GM18873 (cell line): ENCODE results near the gene E4F1.
A peak's percentile ranks its signal among the peaks of the same experiment; 100 is the strongest.

ENCODE experiments used
- ATAC-seq: cut with Tn5 transposase; IDR thresholded peaks from one replicate; pipeline ENCODE4 v1.9.1; 2021; ENCODE audit warnings: mild to moderate bottlenecking, moderate library complexity, moderate number of reproducible peaks; ENCODE audit not compliant: unreplicated experiment, low FRiP score

The E4F1 gene

GRCh38 chr16:2223221-2223941, at the start of gene E4F1:
TSS of gene E4F1 (plus strand) at chr16:2223591. CDS start at chr16:2223614, 23 bp downstream.
- ATAC-seq = peak; percentile 87

DNA sequence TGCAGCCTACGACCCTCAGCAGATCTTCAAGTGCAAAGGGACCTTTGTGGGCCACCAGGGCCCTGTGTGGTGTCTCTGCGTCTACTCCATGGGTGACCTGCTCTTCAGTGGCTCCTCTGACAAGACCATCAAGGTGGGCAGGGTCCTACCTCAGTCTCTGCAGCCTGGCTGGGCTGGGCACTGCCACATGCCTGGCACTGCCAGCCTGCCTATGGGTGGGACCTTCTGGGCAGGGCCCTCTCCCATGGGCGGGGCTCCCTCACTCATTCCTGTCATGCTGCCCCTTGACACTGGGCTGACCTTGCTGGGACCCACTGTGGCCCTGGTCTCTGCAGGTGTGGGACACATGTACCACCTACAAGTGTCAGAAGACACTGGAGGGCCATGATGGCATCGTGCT, 49.5 kb upstream of the E4F1 start:
- ATAC-seq = no peak

DNA sequence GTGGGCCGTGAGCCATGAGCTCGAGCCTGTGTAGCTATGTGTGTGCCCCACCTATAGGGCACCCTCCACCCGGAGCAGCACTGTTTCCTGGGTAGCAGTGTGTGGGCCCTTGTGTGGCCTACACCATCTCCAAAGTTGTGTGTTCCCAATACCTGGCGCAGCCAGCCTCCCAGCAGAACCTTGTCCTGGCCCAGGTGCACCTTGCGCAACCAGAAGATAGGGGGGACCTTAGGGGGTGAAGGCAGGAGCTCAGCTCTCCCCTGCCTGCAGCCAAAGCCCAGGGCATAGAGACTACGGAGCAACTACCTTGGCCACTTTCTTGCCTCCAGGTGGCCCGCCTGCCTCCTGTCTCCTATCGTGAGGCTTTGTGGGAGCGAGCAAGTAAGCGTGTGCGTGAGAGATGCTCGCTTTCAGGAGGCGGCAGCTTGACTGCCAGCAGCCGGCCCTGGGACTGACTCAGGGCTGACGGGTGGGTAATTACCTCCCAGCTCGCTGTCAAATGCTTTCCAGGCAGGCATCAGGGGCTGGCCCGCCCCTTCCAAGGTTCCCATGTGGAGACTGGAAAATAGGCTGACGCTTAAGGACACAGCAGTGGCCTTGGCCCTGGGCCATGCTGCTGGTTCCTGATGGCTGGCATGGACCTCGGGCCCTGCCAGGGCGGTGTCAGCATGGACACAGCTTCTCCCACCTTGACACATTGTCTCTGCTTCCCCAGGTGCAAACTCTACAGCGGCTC, 48.8 kb upstream of the E4F1 start:
- ATAC-seq = no peak

DNA sequence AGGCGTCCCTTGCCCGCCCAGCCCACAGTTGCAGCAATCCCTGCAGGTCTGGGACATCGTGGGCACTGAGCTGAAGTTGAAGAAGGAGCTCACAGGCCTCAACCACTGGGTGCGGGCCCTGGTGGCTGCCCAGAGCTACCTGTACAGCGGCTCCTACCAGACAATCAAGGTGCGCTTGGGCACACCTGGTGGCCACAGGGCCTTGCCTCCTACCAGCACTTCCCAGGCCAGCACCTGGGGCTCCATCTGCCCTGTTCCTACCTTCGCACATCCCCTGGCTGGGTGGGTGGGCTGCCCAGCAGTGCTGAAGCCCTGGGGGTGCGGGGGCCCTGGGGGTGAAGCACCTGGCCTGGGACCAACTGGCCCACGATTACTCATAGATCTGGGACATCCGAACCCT, 47.9 kb upstream of the E4F1 start:
- ATAC-seq = no peak

- no peak for ATAC-seq
Measured at GRCh38 chr16:2176047-2176446, 47.3 kb upstream of the E4F1 start.

- ATAC-seq = no peak
Measured at GRCh38 chr16:2177101-2177500, 46.3 kb upstream of the E4F1 start.

DNA sequence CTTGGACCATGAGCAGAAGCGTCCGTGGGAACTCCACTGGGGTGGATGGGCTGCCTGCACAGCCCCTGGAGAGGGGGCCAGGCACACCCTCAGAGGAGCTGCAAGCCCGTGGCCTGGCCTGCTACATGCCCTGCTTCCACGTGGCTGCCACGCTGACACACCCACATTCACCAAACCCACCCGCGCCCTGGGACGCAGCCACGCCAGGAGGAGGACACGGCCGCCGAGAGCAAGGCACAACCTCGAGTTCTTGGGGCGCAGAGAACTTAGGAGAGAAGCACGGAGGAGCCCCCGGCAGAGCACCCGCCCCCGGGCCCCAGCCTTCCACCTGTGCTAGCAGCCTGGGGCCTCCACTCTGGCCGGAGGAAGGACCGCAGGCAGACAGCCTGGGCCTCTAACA, 45.8 kb upstream of the E4F1 start:
- ATAC-seq = no peak

GRCh38 chr16:2178321-2179106, 44.9 kb upstream of the E4F1 start:
- no peak for ATAC-seq

DNA sequence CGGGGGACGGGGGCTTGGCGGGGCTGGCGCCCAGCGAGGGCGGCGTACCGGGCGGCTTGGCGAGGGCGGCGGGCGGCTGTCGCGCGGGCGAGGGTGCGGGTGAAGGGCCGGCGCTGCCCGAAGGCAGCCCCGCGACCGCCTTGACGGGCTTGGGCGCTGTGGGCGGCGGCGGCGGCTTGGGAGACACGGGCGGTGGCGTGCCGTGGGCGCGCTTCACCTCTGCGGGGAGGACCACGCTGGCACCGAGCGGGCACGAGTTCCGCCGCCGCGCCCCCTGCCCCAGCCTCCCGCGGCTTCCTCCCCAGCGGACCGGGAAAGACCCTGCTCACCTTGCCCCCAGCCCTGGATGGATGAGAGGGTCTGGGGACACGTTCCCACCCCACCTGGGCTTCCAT, 44.3 kb upstream of the E4F1 start:
- ATAC-seq = no peak

DNA sequence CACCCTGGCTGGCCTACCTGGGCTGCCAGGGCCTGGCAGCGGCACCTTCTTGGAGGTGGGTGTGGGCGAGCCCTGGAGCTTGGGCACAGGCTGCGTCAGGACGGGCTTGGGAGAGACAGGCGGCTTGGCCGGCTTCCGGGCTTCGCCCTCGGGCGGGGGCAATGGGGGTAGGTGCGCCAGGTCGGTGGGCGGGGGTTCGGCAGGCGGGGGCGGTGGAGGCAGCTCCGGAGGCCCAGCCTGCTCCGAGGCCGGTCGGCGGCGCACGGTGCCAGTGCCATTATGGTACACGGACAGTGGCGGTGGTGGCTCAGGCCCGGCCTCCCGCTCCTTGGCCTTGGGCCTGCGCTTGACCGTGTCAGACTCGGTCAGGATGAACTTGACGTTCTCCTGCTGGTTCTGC, 43.8 kb upstream of the E4F1 start:
- ATAC-seq = no peak

DNA sequence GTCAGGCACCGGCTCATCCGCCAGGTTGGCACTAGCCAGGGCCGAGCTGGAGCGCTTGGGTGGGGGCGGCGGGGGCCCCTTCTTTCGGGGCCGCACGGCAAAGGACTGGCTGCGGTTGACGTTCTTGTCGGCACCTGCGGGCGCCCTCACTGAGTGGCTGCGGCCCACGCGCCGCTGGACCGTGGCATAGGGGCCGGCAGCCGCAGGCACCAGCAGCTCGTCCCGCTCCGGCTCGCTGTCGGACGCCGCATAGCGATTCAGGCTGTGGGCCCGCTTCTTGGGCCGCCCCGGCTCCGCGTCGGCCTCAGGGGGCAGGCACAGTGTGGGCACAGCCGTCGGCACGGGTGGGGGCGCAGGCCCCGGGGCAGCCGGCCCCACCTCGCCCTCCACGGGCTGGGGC, 42.9 kb upstream of the E4F1 start:
- ATAC-seq = no peak

DNA sequence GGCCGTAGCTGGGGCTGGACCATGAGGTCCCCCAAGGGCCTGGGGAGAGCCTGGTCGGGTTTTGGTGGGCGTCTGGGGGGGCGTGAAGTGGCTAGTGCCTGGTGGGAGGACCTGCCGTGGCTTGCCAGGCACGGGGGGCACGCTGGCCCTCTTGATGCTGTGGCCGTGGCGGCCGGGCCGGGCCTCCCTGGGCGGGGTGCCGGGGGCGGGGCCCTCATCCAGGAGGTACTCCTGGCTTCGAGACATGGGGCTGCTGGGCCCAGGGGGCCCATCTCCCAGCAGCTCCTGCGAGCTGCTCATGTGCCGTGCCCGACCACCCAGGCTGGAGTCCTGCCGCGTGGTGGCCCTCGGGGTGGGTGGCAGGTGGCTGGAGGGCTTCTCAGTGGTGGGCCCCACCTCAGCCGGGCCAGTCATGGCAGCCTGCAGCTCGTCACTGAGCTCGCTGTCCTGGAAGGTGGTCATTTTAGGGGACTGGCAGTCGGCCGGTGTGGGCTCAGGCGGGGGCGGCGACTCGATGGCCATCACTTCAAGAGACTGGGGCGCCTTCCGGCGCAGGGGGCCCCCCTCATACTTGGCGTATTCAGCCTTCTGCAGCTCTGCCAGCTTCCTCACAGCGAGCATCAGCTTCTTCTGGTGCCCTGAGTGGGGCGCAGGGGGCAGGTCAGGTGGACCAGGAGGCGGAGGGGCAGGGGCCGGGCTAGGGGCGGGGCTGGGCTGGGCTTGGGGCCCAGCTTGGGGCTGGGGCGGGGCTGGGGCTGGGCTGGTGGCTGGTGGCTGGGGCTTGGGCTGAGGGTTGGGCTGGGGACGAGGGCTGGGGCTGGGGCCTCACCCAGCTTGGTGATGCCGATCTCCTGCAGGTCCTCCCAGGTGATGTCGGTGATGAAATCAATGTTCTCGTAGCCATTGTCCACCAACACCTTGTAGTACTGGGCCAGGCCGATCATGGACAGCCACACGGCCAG, 42.1 kb upstream of the E4F1 start:
- no peak for ATAC-seq

DNA sequence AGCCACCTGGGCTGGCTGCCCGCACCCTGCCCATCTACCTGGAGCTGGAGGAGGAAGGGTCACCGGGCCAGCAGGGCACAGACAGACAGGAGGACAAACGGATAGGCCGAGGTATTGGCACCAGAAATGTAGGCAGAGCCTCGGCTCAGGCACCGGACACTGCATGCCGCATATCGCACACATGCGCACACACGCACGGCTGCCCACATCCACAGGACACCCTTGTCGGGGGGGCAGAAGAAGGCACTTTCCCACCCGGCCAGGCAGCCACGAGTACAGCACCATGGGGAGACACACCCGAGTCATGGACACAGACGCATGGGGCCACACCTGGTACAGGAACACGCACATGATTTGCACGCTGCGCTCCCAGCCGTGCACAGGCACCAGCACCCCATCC, 41.4 kb upstream of the E4F1 start:
- ATAC-seq = no peak

DNA sequence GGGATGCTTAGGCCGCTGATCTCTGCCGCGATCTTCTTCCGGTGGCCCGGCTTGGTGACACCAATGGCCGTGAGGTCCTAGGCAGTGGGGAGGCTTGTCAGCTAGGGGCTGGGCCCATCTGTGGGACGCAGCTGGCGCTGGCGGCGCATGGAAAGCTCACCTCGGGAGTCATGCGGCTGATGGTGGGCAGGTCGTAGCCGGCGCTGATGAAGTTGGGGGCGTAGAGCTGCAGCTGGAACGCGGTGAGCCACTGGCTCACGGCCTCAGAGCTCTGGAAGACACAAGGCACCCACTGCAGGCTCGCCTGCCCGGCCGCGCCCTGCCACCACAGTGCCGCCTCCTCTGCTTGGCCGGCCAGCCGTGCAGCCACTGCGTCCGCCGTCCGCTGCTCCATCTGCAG, 39.7 kb upstream of the E4F1 start:
- no peak for ATAC-seq

- ATAC-seq = no peak
Measured at GRCh38 chr16:2184346-2184745, 39.0 kb upstream of the E4F1 start.

- ATAC-seq = no peak
Measured at GRCh38 chr16:2184962-2185361, 38.4 kb upstream of the E4F1 start.

DNA sequence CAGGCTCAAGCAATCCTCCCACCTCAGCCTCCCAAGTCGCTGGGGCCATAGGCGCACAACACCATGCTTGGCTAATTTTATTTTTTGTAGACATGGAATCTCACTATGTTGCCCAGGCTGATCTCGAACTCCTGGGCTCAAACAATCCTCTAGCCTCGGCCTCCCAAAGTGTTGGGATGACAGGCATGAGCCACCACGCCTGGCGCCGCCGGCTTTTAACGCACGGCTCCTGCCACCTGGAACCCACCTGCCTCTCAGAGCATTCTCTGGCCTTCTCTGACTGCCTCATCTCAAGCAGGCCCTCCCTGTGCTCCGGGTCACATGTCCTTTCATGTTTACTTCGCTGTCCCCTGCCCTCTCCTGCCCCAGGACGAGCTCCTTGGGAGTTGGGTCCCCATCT, 37.3 kb upstream of the E4F1 start:
- ATAC-seq = no peak

DNA sequence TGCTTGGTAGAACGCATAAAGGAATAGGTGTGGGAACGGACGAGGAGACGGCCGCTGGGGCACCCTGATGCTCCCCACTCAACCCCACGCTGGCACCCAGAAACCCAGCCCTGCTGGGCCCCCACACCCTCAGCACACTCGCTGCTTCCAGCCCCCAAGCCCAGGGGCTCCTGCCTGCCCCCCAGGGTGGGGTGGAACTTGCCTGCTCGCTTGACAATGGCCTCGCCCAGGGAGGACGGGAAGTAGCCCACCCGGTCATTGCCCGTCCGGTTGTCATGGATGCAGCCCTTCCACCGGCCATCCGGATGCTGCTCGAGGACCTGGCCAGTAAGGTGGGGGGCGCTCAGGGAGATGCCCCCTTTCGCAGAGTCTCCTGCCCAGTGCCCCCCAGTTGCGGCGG, 36.9 kb upstream of the E4F1 start:
- no peak for ATAC-seq

- ATAC-seq = no peak
Measured at GRCh38 chr16:2187212-2187611, 36.2 kb upstream of the E4F1 start.

DNA sequence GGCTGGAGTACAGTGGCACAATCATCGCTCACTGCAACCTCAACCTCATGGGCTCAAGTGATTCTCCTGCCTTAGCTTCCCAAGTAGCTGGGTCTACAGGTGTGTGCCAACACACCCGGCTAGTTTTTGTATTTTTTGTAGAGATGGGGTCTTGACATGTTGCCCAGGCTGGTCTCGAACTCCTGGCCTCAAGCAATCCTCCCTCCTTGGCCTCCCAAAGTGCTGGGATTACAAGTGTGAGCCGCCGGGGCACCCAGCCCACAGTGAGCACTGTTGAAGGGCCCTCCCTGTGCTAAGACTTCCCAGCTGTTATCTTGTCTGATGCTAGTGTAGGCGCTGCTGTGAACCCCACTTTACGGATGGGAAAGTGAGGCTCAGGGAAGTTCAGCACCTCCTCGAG, 35.0 kb upstream of the E4F1 start:
- no peak for ATAC-seq
